Esophagus squamous epithelium (tissue), 4 donors: ENCODE measurements around the gene PF4V1.

Experiments used
- POLR2A ChIP-seq, 4 donors: fragments of 450-650 bp; IDR thresholded peaks; one replicate each; pipeline ENCODE4 v1.6.1; 2017; ENCODE audit warnings: antibody characterized with exemption in 4 of 4, mild to moderate bottlenecking in 4 of 4, moderate library complexity in 3 of 4
- TF ChIP-seq, protein P1 (sequence below), 6 experiments: fragments of 450-650 bp in 4 of 6; fragments of 200-600 bp in 2 of 6; sonication (generic) in 2 of 6; IDR thresholded peaks; one replicate each; pipeline ENCODE4 v1.5.1; 2016 to 2019; ENCODE audit warnings: antibody characterized with exemption in 6 of 6, mild to moderate bottlenecking in 4 of 6, moderate library complexity in 4 of 6

DNA sequence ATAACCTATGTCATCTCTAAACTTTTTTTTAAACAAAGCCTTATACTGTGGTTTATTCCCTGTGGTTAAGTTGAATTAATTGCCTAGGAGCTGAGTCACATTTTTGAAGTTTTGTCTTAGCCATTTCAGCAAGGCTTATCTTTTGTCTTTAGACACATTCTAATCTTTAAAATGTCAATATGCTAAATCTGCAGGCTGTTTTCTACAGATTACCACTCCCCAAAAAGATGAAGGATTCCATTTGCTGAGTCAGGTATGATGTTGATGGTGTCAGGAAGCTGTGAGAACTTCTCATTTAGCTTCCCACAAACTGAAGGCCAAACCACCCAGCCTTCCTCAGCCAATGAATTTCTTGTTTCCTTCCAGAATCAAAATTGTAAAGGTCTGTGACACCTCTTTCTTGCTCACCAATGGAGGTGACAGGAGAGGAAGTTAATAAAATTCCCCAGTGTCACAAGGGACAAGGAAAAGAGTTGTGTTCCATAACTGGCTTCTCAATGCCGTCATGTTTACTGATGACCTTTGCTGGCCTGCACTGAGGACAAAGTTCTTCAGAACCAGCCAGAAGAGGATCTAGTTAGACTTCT lies 20.4 kb upstream of the PF4V1 start:
- TF ChIP-seq, protein P1, sequence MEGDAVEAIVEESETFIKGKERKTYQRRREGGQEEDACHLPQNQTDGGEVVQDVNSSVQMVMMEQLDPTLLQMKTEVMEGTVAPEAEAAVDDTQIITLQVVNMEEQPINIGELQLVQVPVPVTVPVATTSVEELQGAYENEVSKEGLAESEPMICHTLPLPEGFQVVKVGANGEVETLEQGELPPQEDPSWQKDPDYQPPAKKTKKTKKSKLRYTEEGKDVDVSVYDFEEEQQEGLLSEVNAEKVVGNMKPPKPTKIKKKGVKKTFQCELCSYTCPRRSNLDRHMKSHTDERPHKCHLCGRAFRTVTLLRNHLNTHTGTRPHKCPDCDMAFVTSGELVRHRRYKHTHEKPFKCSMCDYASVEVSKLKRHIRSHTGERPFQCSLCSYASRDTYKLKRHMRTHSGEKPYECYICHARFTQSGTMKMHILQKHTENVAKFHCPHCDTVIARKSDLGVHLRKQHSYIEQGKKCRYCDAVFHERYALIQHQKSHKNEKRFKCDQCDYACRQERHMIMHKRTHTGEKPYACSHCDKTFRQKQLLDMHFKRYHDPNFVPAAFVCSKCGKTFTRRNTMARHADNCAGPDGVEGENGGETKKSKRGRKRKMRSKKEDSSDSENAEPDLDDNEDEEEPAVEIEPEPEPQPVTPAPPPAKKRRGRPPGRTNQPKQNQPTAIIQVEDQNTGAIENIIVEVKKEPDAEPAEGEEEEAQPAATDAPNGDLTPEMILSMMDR (IDR thresholded peaks at IDR 0.05), result no peak
- TF ChIP-seq POLR2A (IDR thresholded peaks at IDR 0.05), result no peak
